NCI-H526 (cell line): Measurements from ENCODE around the gene SLC39A2.
"Not testable (repeated sequence)": the region's sequence is repeated elsewhere in the genome, so short reads cannot be mapped to it uniquely, and the experiment has no call there.

Source experiments
- DNase-seq, 2 experiments: peaks; one replicate each; lab custom pipeline; 2025; lab: John Stamatoyannopoulos, UW

The SLC39A2 gene

GRCh38 chr14:21025371-21026273 lies 26.5 kb downstream of the SLC39A2 start:
- peak in 1 of 2 experiments; percentile 30 for DNase-seq

GRCh38 chr14:21026274-21026987 lies 27.3 kb downstream of the SLC39A2 start:
- DNase-seq: no peak

- no peak for DNase-seq
Measured at GRCh38 chr14:21026988-21027315, 27.9 kb downstream of the SLC39A2 start.

- DNase-seq: no peak
Measured at GRCh38 chr14:21029917-21030316, 30.8 kb downstream of the SLC39A2 start, which contains the start of gene TPPP2. Gene TPPP2 (plus strand): TSS chr14:21030217. CDS start chr14:21030582, 365 bp downstream.

- DNase-seq: no peak
Measured at GRCh38 chr14:21030531-21030930, 31.4 kb downstream of the SLC39A2 start.

GRCh38 chr14:21032326-21033132 lies 33.4 kb downstream of the SLC39A2 start:
- DNase-seq: no peak

- DNase-seq: no peak
Measured at GRCh38 chr14:21033133-21033698, 34.1 kb downstream of the SLC39A2 start.

GRCh38 chr14:21034707-21035106 lies 35.6 kb downstream of the SLC39A2 start, which contains the start of gene RNASE13:
Gene RNASE13 (minus strand): TSS chr14:21034807. CDS start chr14:21034288, 519 bp downstream.
- DNase-seq: no peak

GRCh38 chr14:21036751-21037150 lies 37.7 kb downstream of the SLC39A2 start:
- no peak for DNase-seq

- DNase-seq: no peak
Measured at GRCh38 chr14:21037156-21037555, 38.1 kb downstream of the SLC39A2 start.

GRCh38 chr14:21038441-21039422 lies 39.6 kb downstream of the SLC39A2 start:
- DNase-seq: no peak

- DNase-seq: peak; percentile 30 to 67
Measured at GRCh38 chr14:21039585-21040369, 40.7 kb downstream of the SLC39A2 start.

GRCh38 chr14:21040370-21040925 lies 41.4 kb downstream of the SLC39A2 start:
- DNase-seq: no peak

- not testable (repeated sequence) for DNase-seq
Measured at GRCh38 chr14:21040941-21041340, 41.8 kb downstream of the SLC39A2 start.

- DNase-seq: no peak
Measured at GRCh38 chr14:21041676-21042433, 42.8 kb downstream of the SLC39A2 start, which contains the start of gene RNASE7. Gene RNASE7 (plus strand): TSS chr14:21042362. CDS start chr14:21042993, 631 bp downstream.

- no peak for DNase-seq
Measured at GRCh38 chr14:21042918-21043317, 43.8 kb downstream of the SLC39A2 start.

- no peak for DNase-seq
Measured at GRCh38 chr14:21043387-21043973, 44.4 kb downstream of the SLC39A2 start.

GRCh38 chr14:21043974-21044618 lies 45.0 kb downstream of the SLC39A2 start:
- no peak for DNase-seq
